Psoas muscle (tissue), 8 donors: ENCODE data around the gene FRS2. TPM values are rescaled to one million over a fixed set of nuclear protein-coding genes. Genes with fewer than 3 reads are reported as not detected.

Source experiments
- ATAC-seq, 4 donors: fragments of 200-7000 bp; cut with Tn5 transposase; one replicate each; pipeline ENCODE4 v1.9.1; 2020; ENCODE audit warnings: moderate library complexity in 3 of 4, mild to moderate bottlenecking in 2 of 4
- DNase-seq, 2 donors: peaks; one replicate each; pipeline ENCODE4 v3.0.0-alpha.2; 2020
- H3K27ac ChIP-seq: fragments of 200-600 bp; one replicate; pipeline ENCODE4 v1.8.0; 2022
- H3K27me3 ChIP-seq, 3 donors: fragments of 200-600 bp in 1 of 3; one replicate each; pipeline versions ENCODE4 v1.6.1 to v1.8.0; 2013 to 2022; ENCODE audit warnings: low read length in 2 of 3, mild to moderate bottlenecking in 2 of 3, moderate library complexity in 1 of 3; ENCODE audit not compliant: insufficient read depth in 3 of 3
- H3K36me3 ChIP-seq, 2 donors: fragments of 200-600 bp in 1 of 2; one replicate each; pipeline versions ENCODE4 v1.6.1 to v1.8.0; 2013 to 2022; ENCODE audit warnings: low read depth in 1 of 2, mild to moderate bottlenecking in 1 of 2, moderate library complexity in 1 of 2; ENCODE audit not compliant: insufficient read depth in 1 of 2
- H3K4me1 ChIP-seq: fragments of 200-600 bp; one replicate; pipeline ENCODE4 v1.8.0; 2022
- H3K4me3 ChIP-seq: fragments of 200-600 bp; one replicate; pipeline ENCODE4 v1.8.0; 2022; ENCODE audit warnings: mild to moderate bottlenecking
- H3K9me3 ChIP-seq: fragments of 200-600 bp; one replicate; pipeline ENCODE4 v1.8.0; 2022
- WGBS, 3 donors: extraction: QIAGEN DNeasy Blood & Tissue Kit; methylation state at CpG; one replicate each; pipeline versions ENCODE4 v1.1.6 to v1.1.7; 2013; 5-methylcytosine and 5-hydroxymethylcytosine counted together
- intact Hi-C, 2 donors: fragments of 100-400 bp; cut with DNase I; formaldehyde crosslinking; loops; one replicate each; pipeline versions ENCODE4 v1.11.0 to v1.14.2; 2022
- polyA plus RNA-seq, 3 donors: library from polyadenylated mRNA; stranded (reverse); fragments of 200-250 nt; gene quantifications; one replicate each; pipeline ENCODE4 v1.2.3, GENCODE V29; 2013
- total RNA-seq, 4 donors: library from RNA; stranded (reverse); fragmentation: NEBNext Ultra II Directional in 2 of 4; extraction: Animal tissue kit (Norgen Biotek cat#: 25700) in 2 of 4; gene quantifications; one replicate each; pipeline versions ENCODE4 v1.2.1 to v1.2.4, GENCODE V29; 2021 to 2023
- TF ChIP-seq, protein P1 (sequence below): fragments of 200-600 bp; IDR thresholded peaks from one replicate; pipeline ENCODE4 v1.8.0; 2022; ENCODE audit warnings: antibody characterized with exemption
- donor health status: healthy with polysubstance abuse.
- donor health status: DM: no; HTN: no; CAD: no; lungs with moderate emphysema.
- donor health status: Bipolar disorder and iron deficiency.
- donor health status: healthy.
- donor health status: DM: yes; HTN: yes; CAD: no.
- donor health status: DM: no; HTN: no; CAD: no.
- donor health status: DM: no; HTN: no; CAD: no.
- donor health status: DM: yes; HTN: yes; CAD: no.

Gene FRS2
- total and polyA plus RNA-seq, 7 donors = 3.6 to 18.9 (median 13.1) TPM

DNA sequence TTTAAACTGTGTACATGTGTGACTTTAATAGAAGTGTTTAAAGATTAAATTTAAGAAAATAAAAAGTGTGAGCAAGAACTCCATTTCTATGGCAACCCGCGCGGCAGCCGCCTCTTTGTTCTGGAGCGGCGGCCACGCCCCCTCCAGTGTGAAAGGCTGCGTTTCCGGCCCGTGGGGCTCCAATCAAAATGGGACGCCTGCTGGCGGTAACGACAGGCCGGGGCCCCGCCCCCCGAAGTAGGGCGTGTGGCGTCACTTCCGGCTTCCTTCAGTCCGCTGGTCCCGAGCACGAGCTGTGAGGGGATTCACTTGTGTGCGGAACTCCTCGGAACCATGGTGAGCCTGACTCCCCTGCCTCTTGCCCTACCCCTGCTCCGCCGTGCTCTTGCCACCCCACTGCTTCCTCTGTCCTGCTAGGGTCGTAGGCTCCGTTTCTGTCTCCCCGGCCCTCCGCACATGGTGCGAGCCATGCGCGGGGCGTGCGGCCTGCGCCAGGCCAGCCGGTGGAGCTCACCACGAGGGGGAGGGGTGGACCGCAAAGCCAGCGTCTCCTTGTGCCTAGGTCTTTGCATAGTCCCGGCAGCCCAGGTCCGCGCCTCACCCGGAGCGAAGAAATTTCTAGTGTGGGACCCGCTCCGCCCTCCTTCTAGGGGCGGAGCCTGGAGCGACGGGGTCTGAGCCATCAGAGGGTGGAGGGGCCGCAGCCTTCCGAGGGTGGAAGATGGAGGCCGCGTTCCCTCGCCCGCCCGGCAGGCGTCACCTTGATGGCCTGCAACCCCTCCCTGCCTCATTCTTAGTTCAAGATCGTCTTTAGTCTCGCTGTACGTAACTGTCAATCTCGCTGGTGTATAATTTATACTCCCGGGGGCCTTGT is 115.2 kb downstream of the FRS2 start, which contains the start of gene CCT2:
Gene CCT2, plus strand, starts transcription at position 271 of the 874 bp plus-strand sequence. Its CDS starts 63 bp downstream, at position 334.
- TF ChIP-seq, protein P1, sequence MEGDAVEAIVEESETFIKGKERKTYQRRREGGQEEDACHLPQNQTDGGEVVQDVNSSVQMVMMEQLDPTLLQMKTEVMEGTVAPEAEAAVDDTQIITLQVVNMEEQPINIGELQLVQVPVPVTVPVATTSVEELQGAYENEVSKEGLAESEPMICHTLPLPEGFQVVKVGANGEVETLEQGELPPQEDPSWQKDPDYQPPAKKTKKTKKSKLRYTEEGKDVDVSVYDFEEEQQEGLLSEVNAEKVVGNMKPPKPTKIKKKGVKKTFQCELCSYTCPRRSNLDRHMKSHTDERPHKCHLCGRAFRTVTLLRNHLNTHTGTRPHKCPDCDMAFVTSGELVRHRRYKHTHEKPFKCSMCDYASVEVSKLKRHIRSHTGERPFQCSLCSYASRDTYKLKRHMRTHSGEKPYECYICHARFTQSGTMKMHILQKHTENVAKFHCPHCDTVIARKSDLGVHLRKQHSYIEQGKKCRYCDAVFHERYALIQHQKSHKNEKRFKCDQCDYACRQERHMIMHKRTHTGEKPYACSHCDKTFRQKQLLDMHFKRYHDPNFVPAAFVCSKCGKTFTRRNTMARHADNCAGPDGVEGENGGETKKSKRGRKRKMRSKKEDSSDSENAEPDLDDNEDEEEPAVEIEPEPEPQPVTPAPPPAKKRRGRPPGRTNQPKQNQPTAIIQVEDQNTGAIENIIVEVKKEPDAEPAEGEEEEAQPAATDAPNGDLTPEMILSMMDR = peak; percentile 40
- ATAC-seq = peak; percentile 99 to 100 (median 100)
- H3K36me3 ChIP-seq = peaks cover 6 to 42% of the 10 kb centered on the region in 2 donors
- H3K27ac ChIP-seq = peak within 1 kb of the TSS; percentile 96
- DNase-seq = peak; percentile 97 to 99
- peak within 1 kb of the TSS; percentile 95 for H3K4me3 ChIP-seq
- H3K4me1 ChIP-seq = peaks cover 10% of the 10 kb centered on the region
- H3K9me3 ChIP-seq = no peaks in the 10 kb centered on the region
- 0 to 1% (median 0%) methylated on average over 58 to 63 of the region's 63 CpGs for WGBS, 3 donors
- intact Hi-C loops = loop anchor here in 1 of 2 donors (5.0 kb wide), 1 partner anchor 52 kb away; no protein-coding TSS in a partner anchor
- no peaks in the 10 kb centered on the region for H3K27me3 ChIP-seq

DNA sequence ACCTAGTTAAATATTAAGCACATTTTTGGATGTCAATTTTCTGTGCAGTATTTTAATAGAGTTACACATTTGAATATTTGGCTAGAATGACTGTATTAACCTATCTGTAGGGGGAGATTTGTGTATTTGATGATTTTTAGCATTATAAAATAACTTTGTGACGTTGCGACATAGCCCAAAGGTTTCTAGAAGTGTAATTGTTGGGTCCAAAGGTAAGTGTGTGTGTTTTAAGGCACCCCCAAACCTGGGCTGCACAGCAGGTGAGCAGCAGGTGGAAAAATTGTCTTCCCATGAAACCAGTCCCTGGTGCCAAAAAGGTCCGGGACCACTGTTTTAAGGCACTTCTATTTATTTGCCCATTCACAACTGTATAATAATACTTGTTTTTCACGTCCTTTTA is 118.3 kb downstream of the FRS2 start:
- intact Hi-C loops = loop anchor here in 1 of 2 donors (5.0 kb wide), 1 partner anchor 49 kb away; no protein-coding TSS in a partner anchor
- peaks cover 10% of the 10 kb centered on the region for H3K4me1 ChIP-seq
- H3K36me3 ChIP-seq = peaks cover 18 to 73% of the 10 kb centered on the region in 2 donors
- WGBS, 3 donors = 82 to 94% (median 93%) methylated on average over 4 of the region's 4 CpGs
- DNase-seq (no peak), ATAC-seq (no peak)
- no peaks in the 10 kb centered on the region for H3K27me3 ChIP-seq
- TF ChIP-seq, protein P1 = no peak
- no peak overlapping the region for H3K4me3 ChIP-seq
- no peaks in the 10 kb centered on the region for H3K9me3 ChIP-seq
- no peak overlapping the region for H3K27ac ChIP-seq

GRCh38 chr12:69589082-69589481 is 118.9 kb downstream of the FRS2 start:
- intact Hi-C loops = loop anchor here in 1 of 2 donors (5.0 kb wide), 1 partner anchor 48 kb away; no protein-coding TSS in a partner anchor
- peaks cover 18 to 78% of the 10 kb centered on the region in 2 donors for H3K36me3 ChIP-seq
- H3K4me3 ChIP-seq = no peak overlapping the region
- DNase-seq = no peak
- peaks cover 10% of the 10 kb centered on the region for H3K4me1 ChIP-seq
- TF ChIP-seq, protein P1 = no peak
- H3K27ac ChIP-seq = no peak overlapping the region
- WGBS, 3 donors = 47 to 65% (median 51%) methylated on average over 2 of the region's 2 CpGs
- H3K9me3 ChIP-seq = no peaks in the 10 kb centered on the region
- no peaks in the 10 kb centered on the region for H3K27me3 ChIP-seq
- ATAC-seq = no peak

GRCh38 chr12:69595689-69596088 is 125.5 kb downstream of the FRS2 start:
- intact Hi-C loops = no loop called here
- H3K36me3 ChIP-seq = peaks cover 18 to 100% of the 10 kb centered on the region in 2 donors
- H3K4me3 ChIP-seq = no peak overlapping the region
- TF ChIP-seq, protein P1 = no peak
- no peak for DNase-seq
- H3K27me3 ChIP-seq = no peaks in the 10 kb centered on the region
- H3K27ac ChIP-seq = no peak overlapping the region
- 97 to 100% (median 100%) methylated on average over 2 of the region's 2 CpGs for WGBS, 3 donors
- ATAC-seq = peak in 2 of 4 donors; percentile 27 to 44
- H3K9me3 ChIP-seq = no peaks in the 10 kb centered on the region
- H3K4me1 ChIP-seq = no peaks in the 10 kb centered on the region
